NCI-H1092 (cell line): ENCODE results near the gene SPOCD1.

Experiments used
- DNase-seq: peaks from one replicate; lab custom pipeline; 2025; lab: John Stamatoyannopoulos, UW

SPOCD1 gene

DNA sequence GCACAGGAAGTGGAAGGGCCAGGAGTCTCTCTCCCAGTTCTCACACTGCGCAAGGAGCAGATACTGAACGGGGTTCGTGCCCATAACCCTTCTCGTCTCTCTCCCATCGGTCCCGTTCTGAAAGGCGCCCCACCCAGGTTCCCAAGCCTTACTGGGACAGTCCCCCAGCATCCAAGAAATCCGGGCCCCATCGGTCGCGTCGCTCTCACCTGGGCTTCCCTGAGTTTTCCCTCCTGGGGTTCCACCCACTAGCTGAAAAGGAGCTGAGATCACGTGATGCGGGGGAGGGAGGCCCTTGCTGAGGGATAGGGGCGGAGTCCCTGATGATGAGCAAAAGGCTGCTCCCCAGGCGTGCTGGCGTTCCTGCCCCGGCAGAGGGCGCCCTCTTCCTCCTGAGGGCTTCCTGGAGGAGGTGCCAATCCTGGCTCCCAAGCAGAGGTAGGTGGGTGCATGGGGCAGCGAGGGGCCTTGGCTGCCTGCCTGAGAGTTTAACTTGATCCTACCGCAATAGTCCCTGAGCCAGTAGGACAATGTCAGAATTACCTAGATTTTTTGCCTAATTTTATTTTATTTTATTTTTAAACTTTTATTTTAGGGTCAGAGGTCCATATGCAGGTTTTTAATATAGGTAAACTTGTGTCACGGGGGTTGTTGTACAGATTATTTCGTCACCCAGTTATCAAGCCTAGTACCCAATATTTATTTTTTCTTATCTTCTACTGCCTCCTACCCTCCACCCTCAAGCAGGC, at the start of gene SPOCD1:
SPOCD1 (minus strand) TSS at position 271 of the 749 bp plus-strand sequence. CDS start 689 bp downstream, outside the sequence.
- DNase-seq = peak; percentile 11

GRCh38 chr1:31862071-31862470, 46.2 kb upstream of the SPOCD1 start:
- DNase-seq = no peak

- no peak for DNase-seq
Measured at GRCh38 chr1:31861346-31861745, 45.5 kb upstream of the SPOCD1 start.

DNA sequence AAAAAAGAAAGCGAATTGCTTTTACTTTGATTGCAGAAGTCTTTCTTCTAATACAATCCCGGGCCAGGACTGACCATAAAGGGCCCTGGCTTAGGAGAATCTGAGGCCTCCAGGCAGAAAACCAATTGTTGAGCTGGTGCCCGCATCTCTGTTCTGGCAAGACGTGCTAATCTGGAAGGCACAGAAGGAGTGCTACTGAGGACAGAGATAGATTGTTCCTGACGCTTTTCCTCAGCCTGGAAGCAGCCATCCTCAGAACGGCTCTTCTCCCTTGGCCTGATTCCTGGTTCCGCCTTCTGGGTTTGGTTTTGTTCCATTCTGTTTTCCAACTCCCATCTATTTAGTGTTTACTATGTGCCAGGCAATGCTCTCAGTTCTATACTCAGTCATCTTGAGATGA, 44.8 kb upstream of the SPOCD1 start:
- no peak for DNase-seq

- DNase-seq = no peak
Measured at GRCh38 chr1:31859719-31860118, 43.9 kb upstream of the SPOCD1 start.

GRCh38 chr1:31859044-31859443, 43.2 kb upstream of the SPOCD1 start:
- DNase-seq = no peak

DNA sequence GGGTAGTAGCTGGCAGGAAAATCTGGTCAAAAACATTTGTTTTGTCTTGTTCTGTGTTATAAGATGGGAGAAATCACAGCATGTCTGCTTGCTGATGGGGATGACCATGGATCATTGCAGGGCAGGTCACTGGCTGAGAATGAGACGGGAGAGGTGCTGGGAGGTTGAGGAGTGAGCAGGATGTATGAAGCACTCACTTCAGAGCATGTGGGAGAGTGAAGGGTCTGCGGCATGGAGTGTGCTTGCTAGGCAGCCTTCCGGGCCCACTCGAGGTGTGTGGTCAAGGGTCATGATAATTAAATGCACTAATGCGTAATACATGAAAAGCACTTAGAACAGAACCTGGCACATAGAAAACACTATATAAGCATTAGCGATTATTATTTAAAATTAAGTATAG, 42.0 kb upstream of the SPOCD1 start:
- DNase-seq = no peak

GRCh38 chr1:31856140-31856539, 40.3 kb upstream of the SPOCD1 start:
- no peak for DNase-seq

DNA sequence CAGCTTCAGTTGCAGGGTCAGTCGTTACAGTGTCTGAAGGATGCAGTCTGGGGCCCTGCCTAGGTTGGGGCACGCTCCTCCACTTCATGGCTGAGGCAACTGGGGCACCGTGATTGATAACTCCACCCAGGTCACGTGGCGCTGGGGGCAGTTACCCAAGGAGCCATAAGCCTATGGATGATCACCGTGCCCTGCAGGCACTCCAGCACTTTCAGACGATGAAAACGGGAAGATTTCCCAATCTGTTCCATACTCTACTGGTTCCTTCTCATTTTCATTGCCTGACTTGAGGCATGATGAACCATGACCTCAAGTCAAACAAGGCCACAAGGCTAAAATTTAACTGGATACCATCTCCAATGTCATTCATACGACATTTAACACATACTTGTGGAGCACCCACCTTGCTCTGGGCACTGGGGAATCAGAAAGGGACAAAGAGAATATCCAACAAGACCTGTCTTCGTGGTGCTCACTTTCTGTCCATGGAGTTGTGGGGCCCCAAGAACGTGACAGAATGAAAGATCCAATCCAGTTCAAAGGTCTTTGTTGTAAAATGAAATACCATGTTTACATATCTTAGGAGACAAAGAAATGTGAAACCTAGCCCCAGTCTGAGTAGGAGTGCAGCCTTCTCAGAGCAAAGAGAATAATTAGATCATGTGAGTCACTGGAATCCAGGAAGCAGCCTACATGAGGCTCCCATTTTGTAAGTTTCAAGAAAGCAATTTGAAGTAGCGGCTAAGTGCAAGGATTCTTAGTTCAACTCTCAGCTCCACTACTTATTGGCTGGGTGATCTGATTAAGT, 39.4 kb upstream of the SPOCD1 start:
- DNase-seq = no peak

- DNase-seq = no peak
Measured at GRCh38 chr1:31849653-31850052, 33.8 kb upstream of the SPOCD1 start.

GRCh38 chr1:31848381-31848897, 32.6 kb upstream of the SPOCD1 start:
- DNase-seq = no peak

GRCh38 chr1:31846484-31846883, 30.7 kb upstream of the SPOCD1 start:
- DNase-seq = no peak

- DNase-seq = no peak
Measured at GRCh38 chr1:31843506-31843905, 27.7 kb upstream of the SPOCD1 start.

DNA sequence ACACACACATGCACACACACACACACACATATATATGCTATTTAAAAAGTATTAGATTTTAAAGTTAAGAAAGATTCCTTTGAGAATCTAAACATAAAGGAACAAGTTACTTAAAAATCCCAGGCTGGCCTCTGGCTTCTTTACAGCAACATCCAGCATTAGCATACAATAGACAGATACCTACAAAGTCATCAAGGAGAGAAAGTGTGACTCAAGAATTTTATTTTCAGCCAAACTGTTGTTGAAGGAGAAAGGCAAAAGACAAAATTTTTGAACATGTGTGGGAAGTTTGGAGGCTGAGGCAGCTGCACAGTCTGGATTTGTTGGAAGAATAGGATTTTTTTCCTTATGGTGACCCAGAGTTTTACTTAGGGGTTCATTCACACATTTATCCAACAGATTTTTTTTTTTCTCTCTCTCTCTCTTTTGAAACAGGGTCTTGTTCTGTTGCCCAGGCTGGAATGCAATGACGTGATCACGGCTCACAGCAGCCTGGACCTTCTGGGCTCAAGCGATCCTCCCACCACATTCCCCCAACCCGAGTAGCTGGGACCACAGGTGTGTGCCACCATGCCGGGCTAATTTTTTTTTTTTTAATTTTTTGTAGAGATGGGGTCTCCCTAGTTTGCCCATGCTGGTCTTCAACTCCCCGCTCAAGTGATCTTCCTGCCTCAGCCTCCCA, 24.0 kb upstream of the SPOCD1 start:
- DNase-seq = no peak

GRCh38 chr1:31837451-31838158, 21.8 kb upstream of the SPOCD1 start:
- DNase-seq = no peak

DNA sequence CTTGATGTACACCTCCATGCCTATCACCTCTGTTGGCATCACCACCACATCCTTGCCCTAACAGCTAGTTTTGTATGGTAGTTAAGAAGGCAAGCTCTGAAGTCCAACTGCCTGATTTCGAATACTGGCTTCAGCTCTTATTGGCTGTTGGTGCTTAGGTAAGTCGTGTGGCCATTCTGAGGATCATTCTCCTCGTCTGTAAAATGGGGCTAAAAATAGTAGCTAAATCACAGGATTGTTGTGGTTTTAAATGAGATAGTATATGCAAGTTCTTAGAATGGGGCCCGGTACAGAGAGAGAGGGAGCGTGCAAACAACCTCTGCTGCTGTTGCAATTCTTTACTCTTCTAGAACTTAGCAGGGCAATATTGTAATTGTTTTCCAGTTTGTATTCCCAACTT, 20.8 kb upstream of the SPOCD1 start:
- no peak for DNase-seq

- DNase-seq = no peak
Measured at GRCh38 chr1:31835415-31835814, 19.6 kb upstream of the SPOCD1 start.

GRCh38 chr1:31834501-31834900, 18.7 kb upstream of the SPOCD1 start:
- DNase-seq = no peak

DNA sequence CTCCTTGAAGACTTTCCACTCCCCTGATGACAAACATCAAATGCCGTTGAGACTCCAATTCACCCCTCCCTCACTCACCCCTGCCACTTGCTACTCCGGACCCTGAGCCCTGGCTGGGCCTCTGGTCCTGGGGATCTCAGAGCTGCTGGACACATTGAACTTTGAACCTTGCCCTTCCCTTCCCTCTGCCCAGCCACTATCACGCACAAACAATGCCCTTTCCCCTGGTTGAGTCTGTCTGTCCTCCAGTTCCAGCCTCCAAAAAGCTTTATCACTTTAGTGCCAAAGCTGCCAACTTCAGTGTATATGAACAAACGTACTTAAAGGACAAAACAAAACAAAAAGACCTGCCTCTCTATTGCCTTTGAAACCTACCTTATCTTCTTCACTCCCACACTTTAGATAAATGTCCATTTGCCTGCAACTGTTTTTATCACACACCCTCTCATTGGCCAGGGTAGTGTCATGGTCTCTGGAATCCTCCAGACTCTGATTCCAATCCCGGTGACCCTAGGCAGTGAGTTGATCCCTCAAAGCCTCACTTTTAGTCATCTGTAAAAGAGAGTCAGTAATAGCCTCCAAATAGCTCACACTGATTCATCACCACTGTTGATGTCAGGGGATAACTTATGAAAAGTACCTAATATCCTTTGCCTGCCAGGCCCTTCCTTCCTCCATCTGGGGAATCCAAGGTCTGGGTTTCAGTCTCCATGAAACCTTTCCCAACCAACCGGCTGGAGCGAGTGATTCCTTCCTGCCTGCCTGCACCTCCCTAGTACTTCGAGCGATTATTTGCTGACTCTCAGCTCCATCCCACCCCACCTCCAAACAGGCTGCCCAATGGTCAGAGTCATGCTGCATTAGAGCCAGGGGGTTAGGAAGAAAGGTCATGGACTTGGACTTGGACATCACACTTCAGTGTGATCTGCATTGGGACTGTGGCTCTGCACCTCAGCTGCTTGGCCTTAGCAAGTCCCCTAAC, 15.9 kb upstream of the SPOCD1 start:
- no peak for DNase-seq

DNA sequence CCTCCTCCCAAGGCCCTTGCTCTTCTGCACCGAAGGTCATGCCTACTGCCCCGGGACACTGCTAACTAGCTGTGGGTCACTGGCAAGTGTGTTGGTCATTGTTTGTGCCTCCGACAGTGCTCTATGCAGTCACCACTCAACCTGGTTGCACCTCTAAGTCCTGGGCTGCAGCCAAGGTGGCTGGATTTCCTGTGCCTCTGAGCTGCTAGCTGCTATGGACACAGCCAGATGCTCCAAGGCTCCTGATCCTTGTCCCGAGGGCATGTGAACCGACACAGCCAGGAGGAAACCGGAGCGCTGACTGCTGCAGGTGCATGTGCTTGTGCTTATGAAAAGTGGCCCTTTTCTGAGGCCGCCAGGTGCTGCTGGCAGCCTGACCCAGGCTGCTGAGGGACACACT, 14.7 kb upstream of the SPOCD1 start:
- peak; percentile 24 for DNase-seq

- no peak for DNase-seq
Measured at GRCh38 chr1:31830065-31830464, 14.2 kb upstream of the SPOCD1 start.
